RPMI8226 (cell line): ENCODE data around the gene HAND2.

Experiments used
- DNase-seq: peaks from one replicate; pipeline ENCODE4 v3.0.0-alpha.2; 2015

HAND2 gene

DNA sequence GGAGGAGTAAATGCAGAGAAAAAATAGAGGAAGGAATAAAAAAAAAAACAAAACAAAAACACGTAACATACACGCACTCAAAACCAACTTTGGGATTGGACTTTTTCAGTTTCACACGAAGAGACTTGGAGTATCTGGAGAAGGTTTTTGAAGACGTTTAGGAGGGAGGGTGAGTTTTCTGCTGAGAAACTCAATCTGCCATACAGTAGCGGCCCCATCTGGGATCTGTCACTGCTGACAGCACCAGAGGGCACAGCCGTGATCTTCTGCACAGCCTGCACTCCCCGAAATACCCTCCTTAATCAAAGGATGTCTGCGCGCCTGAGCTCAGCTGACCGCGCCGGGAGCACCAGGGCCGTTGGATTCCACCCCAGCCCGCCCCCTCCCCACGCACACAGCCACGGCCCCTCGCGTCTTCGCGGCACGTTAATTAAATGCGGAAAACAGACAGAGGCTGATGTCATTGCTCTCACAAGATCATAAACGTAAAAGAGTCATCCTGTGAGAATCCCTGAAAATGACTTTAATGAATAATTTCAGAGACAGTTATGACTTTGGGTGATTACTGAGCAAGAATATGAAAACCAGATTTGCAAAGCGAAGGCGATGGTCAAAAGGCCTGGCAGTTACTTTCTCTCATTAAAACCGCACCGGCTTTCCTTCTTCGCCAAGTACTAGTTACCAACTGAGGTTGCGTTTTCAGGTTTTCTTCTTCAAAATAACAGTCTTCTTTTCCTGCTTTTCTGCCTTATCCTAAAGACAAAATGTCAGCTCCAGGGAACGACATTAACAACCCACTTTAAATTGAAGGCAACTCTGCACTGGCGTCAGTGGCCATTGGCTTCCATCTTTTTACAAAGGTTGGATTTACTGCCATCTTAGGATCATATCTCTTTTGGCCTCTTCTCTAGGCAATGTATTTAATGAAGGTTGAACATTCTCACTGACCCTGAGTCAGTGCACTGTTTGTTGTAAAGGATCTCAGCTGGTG is 10.6 kb downstream of the HAND2 start:
- DNase-seq = no peak

DNA sequence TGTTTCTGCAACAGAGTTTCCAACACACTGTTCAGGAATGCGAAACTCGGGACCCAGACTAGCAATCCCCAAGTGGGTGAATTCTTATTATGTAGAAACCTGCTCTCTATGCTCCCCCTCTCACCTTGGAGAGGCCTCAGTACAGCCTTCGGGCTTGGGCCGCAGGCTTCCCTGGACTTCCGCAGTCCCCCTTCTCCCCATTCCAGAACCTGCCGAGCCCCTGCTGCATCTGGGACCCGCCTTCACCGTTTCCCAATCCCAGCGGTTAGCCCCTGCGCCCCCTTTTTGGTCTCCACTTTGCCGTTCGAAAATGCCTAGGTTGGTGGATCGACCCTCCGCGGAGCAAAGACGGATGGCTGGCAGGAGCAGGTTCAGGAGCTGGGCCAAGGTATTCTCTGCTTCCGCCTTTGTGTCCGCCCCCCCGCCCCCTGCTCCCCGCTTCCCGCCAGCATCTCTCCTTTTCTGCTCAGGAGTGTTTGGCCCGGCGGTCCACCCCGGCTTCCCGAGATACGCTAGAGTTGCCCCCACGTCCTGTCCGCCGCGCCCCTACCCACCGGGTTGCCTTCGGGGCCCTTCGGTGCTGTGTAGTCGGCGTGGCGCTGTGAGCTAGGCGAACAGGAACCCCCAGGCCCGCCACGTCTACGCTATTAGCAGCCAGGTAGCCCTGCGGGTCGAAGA is 11.5 kb downstream of the HAND2 start:
- DNase-seq = no peak

DNA sequence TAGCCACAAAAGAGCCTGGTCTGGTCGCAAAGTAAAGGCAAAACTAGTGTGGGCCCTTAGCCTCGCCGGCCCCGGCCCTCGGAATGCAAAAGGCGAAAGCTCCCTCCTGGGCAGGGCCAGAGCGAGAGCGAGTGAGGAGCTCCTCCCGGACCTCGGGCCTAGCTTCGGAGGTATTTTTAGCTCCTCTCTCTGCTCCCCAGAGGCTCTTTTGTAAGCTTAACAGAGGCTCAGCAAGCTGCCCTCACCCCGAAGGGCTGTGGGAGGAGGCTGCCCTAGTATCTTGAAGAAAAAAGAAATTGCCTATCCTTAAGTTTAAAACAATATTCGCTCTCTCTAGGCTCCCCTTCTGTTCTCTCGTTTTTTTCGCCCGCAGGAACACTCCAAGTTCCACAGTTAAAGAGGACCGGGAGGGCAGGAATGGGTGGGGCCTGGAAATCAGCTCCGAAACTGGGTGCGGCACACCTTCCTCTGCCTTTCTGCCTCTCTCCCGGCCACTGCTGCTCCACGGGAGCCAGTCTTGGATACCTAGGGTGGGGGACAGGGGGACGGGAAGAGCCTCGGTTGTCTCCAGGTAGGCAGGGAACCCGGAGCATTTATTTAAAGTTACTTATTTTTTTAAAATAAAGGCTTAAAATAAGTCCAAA is 12.1 kb downstream of the HAND2 start:
- DNase-seq = no peak

DNA sequence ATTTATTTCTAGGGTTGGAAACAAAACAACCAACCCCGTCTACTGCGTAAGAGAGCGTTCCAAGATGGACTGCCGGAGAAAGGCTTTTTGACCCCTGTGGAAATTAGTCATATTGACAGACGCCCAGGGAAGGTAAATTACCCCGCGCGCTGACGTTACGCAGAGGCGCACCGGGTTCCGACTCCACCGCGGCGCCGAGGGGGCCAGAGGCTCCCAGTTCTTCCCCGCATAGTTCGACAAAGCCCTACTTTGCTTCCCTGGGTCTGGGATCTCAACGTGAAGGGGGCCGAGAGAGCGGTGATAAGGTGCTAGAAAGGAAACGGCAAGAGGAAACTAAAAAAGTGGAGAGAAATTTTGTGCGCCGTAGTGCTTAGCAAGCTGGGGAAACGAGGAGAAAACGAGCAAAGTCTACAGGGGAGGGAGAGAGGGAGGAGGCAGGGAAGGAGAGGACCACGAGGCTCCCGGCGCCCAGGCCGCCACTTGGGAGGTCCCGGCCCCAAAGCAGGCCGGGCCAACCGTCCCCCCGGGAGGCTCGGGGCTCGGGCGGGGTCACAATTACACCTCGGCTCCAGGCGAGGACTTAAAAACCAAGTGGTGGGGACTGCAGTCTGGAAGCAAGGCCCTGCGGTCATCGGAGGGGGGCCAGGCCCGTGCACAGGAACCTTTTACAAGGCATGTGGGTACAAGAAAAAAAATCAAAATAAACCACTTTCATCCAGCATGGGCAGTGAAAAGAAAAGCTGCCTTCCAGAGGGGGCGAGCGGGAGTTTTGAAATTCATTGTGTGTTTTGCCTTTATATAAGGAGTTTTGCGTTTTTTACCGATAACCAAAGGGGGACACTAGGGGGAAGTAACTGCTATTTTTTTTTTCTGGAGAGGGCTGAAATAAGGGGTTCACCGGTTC is 13.2 kb downstream of the HAND2 start:
- no peak for DNase-seq

DNA sequence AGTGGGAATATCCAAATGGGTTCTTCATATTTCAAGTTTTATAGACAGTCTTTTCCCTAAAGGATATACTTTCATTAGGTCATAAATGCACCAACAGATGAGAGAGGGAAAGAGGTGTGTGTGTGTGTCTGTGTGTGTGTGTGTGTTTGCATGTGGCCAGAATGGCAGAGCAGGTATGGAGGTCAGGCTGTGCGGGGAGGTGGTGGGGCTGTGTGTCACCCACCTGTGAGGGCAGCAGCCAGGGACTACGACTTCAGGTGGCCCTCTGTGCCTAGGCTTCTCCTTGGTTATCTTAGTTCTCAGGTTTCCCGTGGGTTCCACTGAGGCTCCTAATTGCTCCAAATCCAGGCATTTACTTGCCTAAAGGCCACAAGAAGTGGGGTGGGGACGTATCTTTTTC is 14.6 kb downstream of the HAND2 start:
- no peak for DNase-seq

DNA sequence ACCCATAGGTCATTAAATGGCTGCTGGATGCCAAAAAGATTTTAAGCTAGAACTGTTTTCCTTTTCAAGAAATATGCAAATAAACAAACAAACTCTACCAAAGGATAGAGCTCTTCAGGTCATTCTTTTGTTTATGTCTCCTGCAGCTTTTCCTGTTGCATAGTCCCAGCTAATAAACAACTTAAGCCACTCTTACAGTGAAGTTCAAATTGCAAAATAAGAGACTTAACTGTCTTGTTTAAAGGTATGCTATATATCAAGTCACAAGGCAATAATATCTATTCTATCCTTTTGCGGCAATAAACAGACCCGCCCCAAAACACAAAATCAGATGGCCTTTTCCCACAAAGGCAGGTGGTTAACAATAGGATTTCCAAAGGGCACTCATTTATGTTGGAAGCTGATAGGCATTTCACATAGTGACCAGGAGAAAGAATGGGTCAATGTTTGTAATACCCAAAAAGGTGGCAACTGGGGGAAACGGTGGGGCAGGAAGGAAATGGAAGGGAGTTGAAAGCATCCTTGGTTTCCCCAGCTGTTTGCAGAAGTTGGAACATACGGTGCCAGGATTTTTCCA is 15.3 kb downstream of the HAND2 start:
- no peak for DNase-seq

DNA sequence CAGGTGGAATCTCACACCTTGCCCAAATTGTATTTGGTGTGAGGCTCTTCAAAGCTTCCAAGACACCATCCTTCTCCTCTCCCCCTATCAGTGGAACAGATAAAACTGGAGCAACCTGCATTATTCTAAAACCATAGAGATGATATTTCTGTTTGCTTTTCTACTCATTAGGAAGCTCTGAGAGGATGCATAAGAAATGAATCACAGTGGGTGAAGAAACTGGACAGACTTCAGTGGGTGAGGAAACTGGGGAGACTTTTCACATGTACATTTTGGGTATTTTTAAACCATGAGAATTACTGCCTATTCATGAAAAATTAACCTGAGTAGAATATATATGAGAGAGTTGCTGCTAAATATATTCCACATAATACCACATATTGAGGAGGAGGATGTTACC is 16.4 kb downstream of the HAND2 start:
- DNase-seq = no peak

DNA sequence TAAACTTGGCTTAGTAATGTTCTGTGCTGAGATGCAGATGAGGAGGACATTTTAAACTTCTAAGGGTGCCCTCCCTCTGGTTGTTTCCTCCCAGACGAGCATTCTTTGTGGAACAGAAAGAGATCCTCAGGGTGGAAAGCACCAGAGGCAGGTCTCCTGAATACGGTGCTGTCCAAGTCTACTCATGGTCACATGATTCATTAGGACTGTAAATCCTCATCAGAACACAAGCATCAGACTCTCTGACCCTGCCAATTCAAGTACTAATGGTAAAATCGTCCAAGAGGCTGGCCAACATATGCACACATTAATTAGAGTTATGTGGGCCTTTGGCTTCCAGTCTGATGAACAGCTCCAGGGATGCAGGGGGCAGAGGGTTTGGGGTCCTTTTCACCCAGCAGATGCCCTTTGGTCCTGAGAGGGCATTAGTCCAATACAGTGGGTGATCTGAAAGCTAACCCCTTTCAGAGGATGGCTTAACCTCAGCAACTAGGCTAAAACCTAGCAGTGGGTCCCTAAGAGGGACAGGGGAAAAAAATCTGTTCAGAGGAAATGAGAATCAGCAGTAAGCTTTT is 18.2 kb downstream of the HAND2 start:
- DNase-seq = no peak

DNA sequence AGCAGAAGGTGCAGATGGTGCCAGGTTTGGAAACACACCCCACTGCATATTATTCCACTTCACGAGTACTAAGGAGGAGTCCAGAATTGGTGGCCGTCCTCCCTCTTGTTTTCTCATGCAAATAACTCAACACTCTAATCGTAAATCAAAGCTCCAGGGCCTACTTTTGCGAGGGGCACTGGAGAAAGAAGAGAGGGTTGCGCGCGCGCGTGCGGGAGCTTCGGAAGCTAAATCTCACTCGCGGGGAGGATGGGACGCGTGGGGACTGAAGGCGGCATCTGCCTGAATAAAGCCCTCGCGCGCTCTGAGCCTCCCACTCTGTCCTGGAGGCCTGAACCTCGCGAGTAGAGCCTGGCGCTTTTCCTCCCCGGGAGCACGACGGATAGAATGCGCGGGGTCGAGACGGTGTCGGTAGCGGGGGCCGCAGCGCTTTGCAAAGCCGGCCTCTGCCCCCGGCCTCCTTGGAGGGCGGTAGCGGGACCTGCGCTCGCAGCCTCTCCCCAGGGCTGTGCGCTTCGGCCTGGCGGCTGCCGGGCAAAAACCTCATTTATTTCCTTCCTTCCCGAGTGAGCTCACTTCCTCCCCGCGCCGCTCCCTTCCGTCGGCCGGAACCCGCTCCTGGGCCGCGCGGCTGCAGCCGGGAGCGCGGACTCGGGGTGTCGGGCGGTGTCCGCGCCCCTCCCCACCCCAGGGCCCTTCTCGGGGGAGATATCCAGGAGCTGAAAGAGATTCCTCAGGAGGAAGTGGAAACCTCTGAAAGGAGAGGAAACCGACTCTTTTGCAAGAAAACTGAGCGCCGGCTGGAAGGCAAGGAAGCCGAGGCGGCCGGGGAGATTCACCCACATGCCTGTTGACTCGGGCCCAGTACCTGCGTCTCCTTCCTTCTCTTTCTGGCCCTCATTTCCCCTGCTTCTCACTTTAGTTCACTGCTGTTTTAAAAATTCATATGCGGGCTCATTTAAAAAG is 20.7 kb downstream of the HAND2 start:
- no peak for DNase-seq

DNA sequence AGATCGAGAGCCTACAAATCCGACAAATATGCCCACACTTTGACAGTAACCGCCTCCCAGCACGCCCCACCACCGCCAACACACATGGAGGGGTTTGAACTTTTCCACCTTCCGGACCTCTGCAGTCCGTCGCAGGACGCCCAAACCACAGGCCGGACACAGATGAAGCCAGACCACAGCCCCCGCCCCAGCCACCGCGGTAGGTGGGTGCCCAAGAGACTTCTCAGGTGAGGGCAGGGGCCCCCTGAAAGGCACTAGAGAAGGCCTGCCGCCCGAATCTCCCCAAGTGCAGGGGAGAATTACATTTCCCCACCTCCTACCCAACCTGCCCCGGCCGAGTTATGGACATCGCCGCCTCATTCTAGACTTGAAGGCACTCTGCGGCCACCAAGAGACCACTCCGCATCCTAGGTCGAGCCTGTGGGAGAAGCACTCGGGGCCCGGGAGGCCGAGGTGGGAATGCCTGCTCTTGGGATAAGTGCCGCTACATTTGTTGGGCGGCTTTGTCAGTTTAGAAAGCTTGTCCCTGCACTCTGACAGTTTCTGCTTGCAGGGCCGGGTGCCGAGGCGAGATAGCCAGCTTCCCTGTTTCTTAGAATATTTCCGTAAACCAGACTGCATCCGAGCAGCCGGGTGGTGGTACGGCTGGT is 21.5 kb downstream of the HAND2 start:
- no peak for DNase-seq

DNA sequence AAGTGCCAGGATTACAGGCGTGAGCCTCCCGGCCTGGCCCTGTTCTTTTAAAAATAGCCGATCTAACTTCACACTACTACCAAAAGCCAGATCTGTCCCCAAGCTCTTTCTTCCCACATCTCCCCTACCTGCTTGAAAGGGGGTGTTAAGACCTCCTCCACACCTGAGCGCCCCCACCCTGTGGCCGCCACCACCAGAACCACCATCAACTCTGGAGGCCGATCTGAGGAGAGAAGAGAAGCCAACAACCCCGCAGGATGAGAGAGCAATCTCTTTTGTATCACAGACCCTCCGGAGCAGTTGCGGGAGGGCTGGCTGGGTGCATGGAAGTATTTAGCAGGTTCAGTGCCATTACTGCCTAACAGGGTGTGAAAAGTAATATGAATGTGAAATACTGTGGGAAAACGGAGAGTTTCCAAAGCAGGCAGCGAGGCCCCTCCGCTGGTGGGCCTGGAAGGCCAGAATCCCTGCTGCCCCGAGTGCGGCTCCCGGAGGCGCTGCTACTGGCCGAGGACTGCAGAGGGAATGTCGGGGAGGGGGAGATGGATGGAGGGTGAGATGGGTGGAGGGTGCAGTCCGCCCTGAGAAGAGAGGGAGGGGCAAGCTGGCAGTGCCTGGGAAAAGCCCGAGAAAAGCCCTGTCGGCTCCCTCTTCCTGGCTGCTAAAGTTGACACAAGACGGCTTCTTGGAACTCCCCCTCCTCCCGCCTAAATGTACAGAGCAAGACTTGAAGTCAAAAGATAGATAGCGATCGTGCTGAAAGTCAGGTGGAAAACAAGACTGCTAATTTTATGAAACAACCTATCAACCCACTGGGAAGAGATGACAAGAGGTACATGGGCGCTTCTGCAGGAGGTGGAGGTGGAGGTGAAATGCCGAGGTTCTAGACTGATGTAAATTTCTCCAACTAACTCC is 22.3 kb downstream of the HAND2 start:
- DNase-seq = no peak

DNA sequence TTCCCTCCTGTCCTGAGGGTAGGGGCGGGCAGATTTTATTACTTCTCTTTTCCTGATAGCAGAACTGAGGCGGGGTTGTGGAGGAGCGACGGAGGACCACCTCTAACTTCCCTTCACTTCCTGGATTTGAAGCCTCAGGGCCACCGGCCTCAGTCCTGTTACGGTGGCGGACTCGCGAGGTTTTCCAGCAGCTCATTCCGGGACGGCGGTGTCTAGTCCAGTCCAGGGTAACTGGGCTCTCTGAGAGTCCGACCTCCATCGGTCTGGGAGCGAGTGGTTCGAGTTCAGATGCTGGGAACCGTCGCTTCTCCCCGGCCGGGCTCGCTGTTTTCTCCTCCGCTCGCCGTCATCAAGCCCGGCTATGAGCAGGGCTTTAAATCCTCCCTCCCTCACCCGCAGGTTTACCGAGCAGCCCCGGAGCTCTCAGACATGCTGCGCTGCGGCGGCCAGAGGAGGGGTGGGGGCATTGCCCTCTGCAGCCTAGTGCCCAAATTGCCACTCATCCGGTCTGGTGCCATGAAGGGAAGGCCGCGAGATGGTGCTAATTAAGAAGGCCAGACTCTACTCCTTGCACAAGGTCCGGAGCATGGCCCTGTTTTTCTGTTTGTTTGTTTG is 23.3 kb downstream of the HAND2 start:
- no peak for DNase-seq

DNA sequence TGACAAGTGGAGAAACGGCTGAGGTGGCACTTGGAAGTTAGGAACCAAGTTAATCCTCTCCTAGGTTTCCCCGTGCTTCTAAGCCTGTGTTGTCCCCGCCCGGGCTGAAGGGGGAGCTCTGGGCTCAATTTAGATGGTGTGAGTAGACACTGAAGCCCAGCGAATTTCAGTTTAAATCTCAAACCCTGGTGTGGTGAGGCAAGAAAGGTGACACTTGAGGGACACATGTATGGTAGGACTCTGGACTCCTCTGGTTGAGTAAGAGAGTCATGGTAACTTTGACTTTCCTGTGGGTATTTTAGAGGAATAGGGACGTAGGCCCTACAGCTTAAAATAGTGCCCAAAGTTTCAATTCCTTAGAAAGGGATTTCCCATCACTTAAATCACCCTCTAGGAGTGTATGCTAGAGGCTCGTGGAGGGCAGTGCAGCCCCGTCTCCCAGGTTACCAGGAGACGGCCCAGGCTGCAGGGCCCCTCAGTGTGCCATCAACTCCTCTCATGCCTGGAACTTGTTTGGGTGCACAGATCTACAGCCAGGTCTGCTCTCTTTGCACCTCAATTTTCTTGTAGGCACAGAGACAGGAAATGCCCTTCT is 24.0 kb downstream of the HAND2 start:
- DNase-seq = peak; percentile 40

DNA sequence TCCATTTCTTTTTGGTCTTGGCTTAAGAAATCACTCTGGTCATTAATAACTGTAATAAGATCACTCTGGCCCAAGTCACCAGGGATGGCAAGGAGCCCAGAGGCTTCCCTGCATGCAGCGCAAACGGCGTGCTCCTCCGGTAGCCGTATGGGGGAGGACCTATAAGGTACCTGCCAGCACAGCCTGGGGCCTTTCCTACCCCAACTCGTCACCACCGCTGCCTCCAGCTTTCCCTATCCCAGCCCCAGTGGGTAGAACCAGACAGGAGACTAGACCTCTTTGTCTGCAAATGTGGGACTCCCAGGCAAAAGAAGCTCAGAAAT is 25.9 kb downstream of the HAND2 start:
- no peak for DNase-seq

DNA sequence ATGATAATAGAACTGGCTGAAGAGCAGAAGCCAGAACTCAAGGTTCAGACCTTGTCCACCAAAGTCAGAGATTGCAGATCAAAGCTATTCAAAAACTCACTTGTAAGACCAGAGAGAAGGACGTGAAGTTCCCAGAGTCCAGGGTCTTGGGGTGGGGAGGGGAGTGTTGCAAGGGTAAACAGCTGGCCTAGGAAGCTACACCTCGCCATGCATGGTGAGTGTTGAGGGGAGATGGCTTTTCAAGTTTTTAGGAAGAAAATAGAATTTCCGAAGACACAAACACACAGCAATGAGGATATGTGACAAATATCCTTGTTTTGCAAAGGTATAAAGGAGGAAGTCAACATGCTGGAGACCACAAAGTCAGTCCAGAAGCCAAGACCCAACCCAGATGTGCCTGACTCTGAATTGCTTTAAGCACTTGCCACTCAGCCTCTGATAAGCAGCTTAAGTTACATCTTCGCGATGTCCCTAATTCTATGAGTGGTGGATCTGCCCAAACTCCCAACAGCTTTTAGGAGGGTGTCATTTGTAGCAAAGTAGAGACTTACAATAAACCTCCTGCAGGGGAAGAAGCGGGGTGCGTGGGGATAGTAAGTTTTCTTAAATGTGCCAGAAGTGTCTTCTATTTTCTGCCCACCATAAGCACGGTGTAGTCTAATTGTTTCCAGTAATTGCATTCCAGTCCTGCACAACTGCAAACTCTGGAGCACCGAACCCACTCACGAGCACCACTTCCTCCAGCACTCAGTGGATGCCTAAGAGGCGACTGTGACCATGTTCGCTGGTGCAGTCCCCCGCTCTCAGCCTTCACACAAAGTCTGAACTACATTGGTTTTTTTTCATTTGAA is 26.5 kb downstream of the HAND2 start:
- no peak for DNase-seq

DNA sequence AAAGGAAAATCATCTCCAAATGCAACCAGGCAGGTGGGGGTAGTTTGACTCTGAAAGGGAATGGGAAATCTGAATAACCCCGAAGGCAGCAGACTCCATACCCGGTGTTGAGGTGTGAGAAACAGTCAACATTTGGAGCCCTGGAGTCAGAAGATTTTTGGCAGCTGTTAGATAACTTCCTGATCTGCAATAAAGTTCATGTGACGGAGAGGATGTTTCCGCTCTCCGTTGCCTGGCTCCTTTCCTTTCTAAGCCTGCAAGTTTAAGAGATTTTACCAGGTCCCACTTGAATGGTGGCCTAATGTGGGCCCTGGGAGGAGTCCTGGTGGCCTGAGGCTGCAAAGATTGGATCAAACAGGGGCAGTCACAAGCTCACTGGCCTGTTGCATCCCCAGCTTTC is 27.7 kb downstream of the HAND2 start:
- no peak for DNase-seq

DNA sequence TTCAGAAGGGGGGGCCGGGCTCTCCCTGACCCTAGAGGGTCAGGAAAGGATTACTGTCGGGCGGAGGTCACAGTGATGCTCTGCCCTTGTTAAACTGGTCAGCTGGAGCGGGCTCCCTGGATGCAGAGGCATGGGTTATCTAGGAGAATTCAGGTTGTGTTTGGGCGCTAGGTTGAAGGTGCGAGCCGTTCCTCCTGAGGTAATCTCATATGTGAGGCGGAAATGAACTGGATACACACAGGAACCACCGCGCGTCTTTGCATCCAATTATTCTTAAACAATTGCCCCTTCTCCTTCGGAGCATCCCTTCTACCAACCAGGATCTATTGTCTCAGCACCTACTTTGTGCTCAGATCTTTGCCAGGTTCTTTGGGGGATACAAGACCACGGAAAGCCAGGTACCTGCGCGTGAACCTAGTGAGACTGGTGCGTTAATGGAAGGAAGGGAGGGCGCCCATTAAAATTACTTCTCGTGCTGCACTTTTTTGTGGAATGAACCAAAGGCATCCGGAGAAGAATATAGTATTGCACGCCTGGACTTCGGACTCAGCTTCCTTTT is 28.4 kb downstream of the HAND2 start:
- DNase-seq = no peak
